HepG2 (cell line): ENCODE measurements around the gene CREG1. TPM values are rescaled to one million over a fixed set of nuclear protein-coding genes. Genes with fewer than 3 reads are reported as not detected.

Experiments
- ATF4 ChIP-seq, 2 experiments: fragments of 450-650 bp in 1 of 2; sonication (generic) in 1 of 2; formaldehyde crosslinking; IDR thresholded peaks; 2 replicates each; pipeline versions ENCODE4 v1.5.0 to v1.8.0; 2020 to 2022; ENCODE audit warnings: mild to moderate bottlenecking in 1 of 2, missing genetic modification reagents in 1 of 2
- CEBPB ChIP-seq: IDR thresholded peaks from 2 replicates; pipeline ENCODE4 v1.6.1; 2011; ENCODE audit warnings: low read depth, low read length, improper control_type of control experiment, borderline replicate concordance
- CREM ChIP-seq, 2 experiments: sonication (generic) in 1 of 2; formaldehyde crosslinking in 1 of 2; IDR thresholded peaks; 2 replicates each; pipeline versions ENCODE4 v1.4.0 to v1.6.1; 2016 to 2020; ENCODE audit warnings: antibody characterized with exemption in 1 of 2, mild to moderate bottlenecking in 1 of 2, missing genetic modification reagents in 1 of 2
- FOXA3 ChIP-seq: IDR thresholded peaks from 2 replicates; pipeline ENCODE4 v1.6.1; 2016; ENCODE audit warnings: missing genetic modification reagents, missing compliant biosample characterization
- GATAD2A ChIP-seq: IDR thresholded peaks from 2 replicates; pipeline ENCODE4 v1.6.1; 2016
- HDAC2 ChIP-seq: sonication (generic); formaldehyde crosslinking; IDR thresholded peaks from 2 replicates; pipeline ENCODE4 v1.4.0; 2020; ENCODE audit warnings: missing genetic modification reagents
- KLF16 ChIP-seq, 2 experiments: sonication (generic) in 1 of 2; formaldehyde crosslinking in 1 of 2; IDR thresholded peaks; 2 replicates each; pipeline versions ENCODE4 v1.6.1 to v1.8.0; 2016 to 2023; ENCODE audit warnings: missing genetic modification reagents in 2 of 2, missing compliant biosample characterization in 1 of 2
- MXI1 ChIP-seq: IDR thresholded peaks from 3 replicates; pipeline ENCODE4 v1.6.1; 2012; ENCODE audit warnings: low read depth, low read length, inconsistent platforms, borderline replicate concordance
- NAIF1 ChIP-seq: sonication (generic); formaldehyde crosslinking; IDR thresholded peaks from 2 replicates; pipeline ENCODE4 v1.5.0; 2020; ENCODE audit warnings: mild to moderate bottlenecking, missing genetic modification reagents, borderline replicate concordance
- NCOR1 ChIP-seq: fragments of 200-600 bp; sonication (generic); IDR thresholded peaks from 2 replicates; pipeline ENCODE4 v1.7.0; 2017; ENCODE audit warnings: antibody characterized with exemption, low read length, borderline replicate concordance
- PAXIP1 ChIP-seq: sonication (generic); formaldehyde crosslinking; conservative IDR thresholded peaks from 2 replicates; pipeline ENCODE4 v1.4.0; 2020; ENCODE audit warnings: mild to moderate bottlenecking, missing genetic modification reagents, moderate library complexity
- SAP130 ChIP-seq: IDR thresholded peaks from 2 replicates; pipeline ENCODE4 v1.6.1; 2016; ENCODE audit warnings: low read depth
- SMAD3 ChIP-seq: sonication (generic); formaldehyde crosslinking; IDR thresholded peaks from 2 replicates; pipeline ENCODE4 v1.4.0; 2020; ENCODE audit warnings: missing genetic modification reagents
- SRSF1 ChIP-seq: fragments of 200-400 bp; formaldehyde crosslinking; optimal IDR thresholded peaks from 2 replicates; pipeline ENCODE3; 2017; ENCODE audit warnings: mild to moderate bottlenecking, low read depth, low read length, moderate library complexity
- TAF15 ChIP-seq: fragments of 200-400 bp; formaldehyde crosslinking; IDR thresholded peaks from one replicate; pipeline ENCODE4 v1.6.1; 2018; ENCODE audit warnings: mild to moderate bottlenecking, low read depth, low read length; ENCODE audit not compliant: poor library complexity, severe bottlenecking
- ZMYM3 ChIP-seq: sonication (generic); formaldehyde crosslinking; IDR thresholded peaks from 2 replicates; pipeline ENCODE4 v1.5.1; 2020; ENCODE audit warnings: mild to moderate bottlenecking, missing genetic modification reagents
- ZNF335 ChIP-seq: sonication (generic); formaldehyde crosslinking; IDR thresholded peaks from 2 replicates; pipeline ENCODE4 v1.4.0; 2020; ENCODE audit warnings: missing genetic modification reagents
- ZNF614 ChIP-seq: IDR thresholded peaks from 2 replicates; pipeline ENCODE4 v1.6.1; 2018; ENCODE audit warnings: missing biosample characterization, missing genetic modification reagents, inconsistent platforms, borderline replicate concordance
- ZNF7 ChIP-seq: IDR thresholded peaks from 2 replicates; pipeline ENCODE4 v1.6.1; 2016; ENCODE audit warnings: missing biosample characterization, missing genetic modification reagents
- polyA plus RNA-seq, 8 experiments: library from polyadenylated mRNA; depleted of rRNA in 3 of 8; stranded (reverse) in 7 of 8; unstranded in 1 of 8; fragments of >200 nt; fragmentation: Illumina TruSeq in 4 of 8; extraction: Trizol in 4 of 8; gene quantifications; 2 replicates each; pipeline versions ENCODE4 v1.2.1 to v1.2.3, GENCODE V29; 2011 to 2016; ENCODE audit warnings: low read depth in 4 of 8, missing spikeins in 1 of 8, mixed read lengths in 1 of 8; ENCODE audit not compliant: insufficient read depth in 1 of 8
- total RNA-seq, 5 experiments: library from RNA; depleted of rRNA; stranded (reverse); fragments of >200 nt; fragmentation: Illumina TruSeq; extraction: Trizol; gene quantifications; 2 replicates each; pipeline ENCODE4 v1.2.3, GENCODE V29; 2016; ENCODE audit warnings: low read depth in 1 of 5
- TF ChIP-seq, protein P1 (sequence below): sonication (generic); formaldehyde crosslinking; IDR thresholded peaks from 2 replicates; pipeline ENCODE4 v1.4.0; 2020; ENCODE audit warnings: mild to moderate bottlenecking, missing genetic modification reagents

Gene CREG1
- total and polyA plus RNA-seq, 2 of the 13 experiments (the other 11 are each of a cell fraction or from before 2014, with no cell fraction given): 31.3 to 33.5 TPM

GRCh38 chr1:167532375-167532774, 21.2 kb downstream of the CREG1 start (continued):
- peak; percentile 78; the same call in 1 of the 2 replicates for TF ChIP-seq CEBPB
- no peak for TF ChIP-seq ZNF335
- 0 out of 2 replicates have a peak, but pooled peaks have one; percentile 54 for TF ChIP-seq ZNF614 (CRISPR knock-in tag)
- TF ChIP-seq SMAD3: no peak
- TF ChIP-seq TAF15: no peak
- peak; percentile 86; the same call in 1 of the 2 replicates for TF ChIP-seq NCOR1
- peak; percentile 31; the same call in 1 of the 2 replicates for TF ChIP-seq HDAC2
- peak in 1 of 2 experiments; percentile 30; a peak in 1 of 4 replicates for TF ChIP-seq KLF16 (CRISPR knock-in tag; IDR thresholded peaks at IDR 0.05)
- peak; percentile 11; the same call in 1 of the 2 replicates for TF ChIP-seq ZNF7 (CRISPR knock-in tag)
- TF ChIP-seq PAXIP1 (CRISPR knock-in tag): peak; percentile 77
- TF ChIP-seq SAP130 (CRISPR knock-in tag): peak; percentile 39
- TF ChIP-seq ATF4 (CRISPR knock-in tag; IDR thresholded peaks at IDR 0.05): peak in 1 of 2 experiments; percentile 68; a peak in 1 of 4 replicates
- TF ChIP-seq GATAD2A (CRISPR knock-in tag): peak; percentile 64
- no peak for TF ChIP-seq NAIF1 (CRISPR knock-in tag)
- TF ChIP-seq ZMYM3: no peak
- peak; percentile 32; the same call in 1 of the 2 replicates for TF ChIP-seq CREM (IDR thresholded peaks at IDR 0.05)
- no peak for TF ChIP-seq CREM (CRISPR knock-in tag; IDR thresholded peaks at IDR 0.05)
- TF ChIP-seq, protein P1, sequence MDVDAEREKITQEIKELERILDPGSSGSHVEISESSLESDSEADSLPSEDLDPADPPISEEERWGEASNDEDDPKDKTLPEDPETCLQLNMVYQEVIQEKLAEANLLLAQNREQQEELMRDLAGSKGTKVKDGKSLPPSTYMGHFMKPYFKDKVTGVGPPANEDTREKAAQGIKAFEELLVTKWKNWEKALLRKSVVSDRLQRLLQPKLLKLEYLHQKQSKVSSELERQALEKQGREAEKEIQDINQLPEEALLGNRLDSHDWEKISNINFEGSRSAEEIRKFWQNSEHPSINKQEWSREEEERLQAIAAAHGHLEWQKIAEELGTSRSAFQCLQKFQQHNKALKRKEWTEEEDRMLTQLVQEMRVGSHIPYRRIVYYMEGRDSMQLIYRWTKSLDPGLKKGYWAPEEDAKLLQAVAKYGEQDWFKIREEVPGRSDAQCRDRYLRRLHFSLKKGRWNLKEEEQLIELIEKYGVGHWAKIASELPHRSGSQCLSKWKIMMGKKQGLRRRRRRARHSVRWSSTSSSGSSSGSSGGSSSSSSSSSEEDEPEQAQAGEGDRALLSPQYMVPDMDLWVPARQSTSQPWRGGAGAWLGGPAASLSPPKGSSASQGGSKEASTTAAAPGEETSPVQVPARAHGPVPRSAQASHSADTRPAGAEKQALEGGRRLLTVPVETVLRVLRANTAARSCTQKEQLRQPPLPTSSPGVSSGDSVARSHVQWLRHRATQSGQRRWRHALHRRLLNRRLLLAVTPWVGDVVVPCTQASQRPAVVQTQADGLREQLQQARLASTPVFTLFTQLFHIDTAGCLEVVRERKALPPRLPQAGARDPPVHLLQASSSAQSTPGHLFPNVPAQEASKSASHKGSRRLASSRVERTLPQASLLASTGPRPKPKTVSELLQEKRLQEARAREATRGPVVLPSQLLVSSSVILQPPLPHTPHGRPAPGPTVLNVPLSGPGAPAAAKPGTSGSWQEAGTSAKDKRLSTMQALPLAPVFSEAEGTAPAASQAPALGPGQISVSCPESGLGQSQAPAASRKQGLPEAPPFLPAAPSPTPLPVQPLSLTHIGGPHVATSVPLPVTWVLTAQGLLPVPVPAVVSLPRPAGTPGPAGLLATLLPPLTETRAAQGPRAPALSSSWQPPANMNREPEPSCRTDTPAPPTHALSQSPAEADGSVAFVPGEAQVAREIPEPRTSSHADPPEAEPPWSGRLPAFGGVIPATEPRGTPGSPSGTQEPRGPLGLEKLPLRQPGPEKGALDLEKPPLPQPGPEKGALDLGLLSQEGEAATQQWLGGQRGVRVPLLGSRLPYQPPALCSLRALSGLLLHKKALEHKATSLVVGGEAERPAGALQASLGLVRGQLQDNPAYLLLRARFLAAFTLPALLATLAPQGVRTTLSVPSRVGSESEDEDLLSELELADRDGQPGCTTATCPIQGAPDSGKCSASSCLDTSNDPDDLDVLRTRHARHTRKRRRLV (CRISPR knock-in tag): no peak
- peak; percentile 53 for TF ChIP-seq FOXA3
- TF ChIP-seq MXI1: peak; percentile 28; the same call in 1 of the 3 replicates
- TF ChIP-seq SRSF1: no peak
